OCI-LY3 (cell line): ENCODE measurements around the gene ZMAT5.

Source experiments
- H2AFZ ChIP-seq: fragments of 200-600, 300-600 bp; shearing (Covaris generic); 2 replicates; pipeline ENCODE4 v1.6.0; 2014; ENCODE audit warnings: antibody characterized with exemption, low read depth, low read length
- H3K27ac ChIP-seq: fragments of 200-600, 300-600 bp; sonication (generic); 2 replicates; pipeline ENCODE4 v1.5.1; 2014; ENCODE audit warnings: mild to moderate bottlenecking, low read length, moderate library complexity, mixed read lengths
- H3K27me3 ChIP-seq: fragments of 200-600, 300-600 bp; sonication (generic); 2 replicates; pipeline ENCODE4 v1.6.1; 2014; ENCODE audit warnings: low read depth, low read length, mixed read lengths
- H3K36me3 ChIP-seq: fragments of 200-600, 300-600 bp; sonication (generic); replicated peaks from 2 replicates; pipeline ENCODE3; 2014; ENCODE audit warnings: low read depth, low read length, mixed read lengths
- H3K4me1 ChIP-seq: fragments of 300-600, 200-600 bp; sonication (generic); 2 replicates; pipeline ENCODE4 v1.6.1; 2014; ENCODE audit warnings: low read length, mixed read lengths
- H3K4me2 ChIP-seq: fragments of 200-600, 300-600 bp; sonication (generic); 2 replicates; pipeline ENCODE4 v1.6.1; 2014; ENCODE audit warnings: low read length, mixed read lengths
- H3K4me3 ChIP-seq: fragments of 300-600, 200-600 bp; sonication (generic); 2 replicates; pipeline ENCODE4 v1.5.1; 2014; ENCODE audit warnings: antibody characterized with exemption, mild to moderate bottlenecking, low read length, moderate library complexity
- H3K79me2 ChIP-seq: fragments of 300-600, 200-600 bp; shearing (Covaris generic); 2 replicates; pipeline ENCODE4 v1.6.1; 2014; ENCODE audit warnings: mild to moderate bottlenecking, low read length, mixed read lengths
- H3K9ac ChIP-seq: fragments of 300-600, 200-600 bp; shearing (Covaris generic); 2 replicates; pipeline ENCODE4 v1.6.0; 2014; ENCODE audit warnings: mild to moderate bottlenecking, low read length, moderate library complexity
- H3K9me3 ChIP-seq: fragments of 200-600, 300-600 bp; shearing (Covaris generic); 2 replicates; pipeline ENCODE4 v1.6.1; 2014; ENCODE audit warnings: low read length, mixed read lengths; ENCODE audit not compliant: insufficient read depth
- H4K20me1 ChIP-seq: fragments of 200-600, 300-600 bp; sonication (generic); 2 replicates; pipeline ENCODE4 v1.6.1; 2016; ENCODE audit warnings: low read length, mixed read lengths; ENCODE audit not compliant: insufficient read depth
- EZH2phosphoT487 ChIP-seq: fragments of 200-600 bp; shearing (Covaris generic); IDR thresholded peaks from 2 replicates; pipeline ENCODE4 v1.6.1; 2018; ENCODE audit warnings: antibody characterized with exemption, mixed run types, low read depth
- TF ChIP-seq, protein P1 (sequence below): fragments of 200-600, 300-600 bp; sonication (generic); IDR thresholded peaks from 2 replicates; pipeline ENCODE4 v1.5.1; 2014; ENCODE audit warnings: antibody characterized with exemption, low read length, low read depth

The ZMAT5 gene

DNA sequence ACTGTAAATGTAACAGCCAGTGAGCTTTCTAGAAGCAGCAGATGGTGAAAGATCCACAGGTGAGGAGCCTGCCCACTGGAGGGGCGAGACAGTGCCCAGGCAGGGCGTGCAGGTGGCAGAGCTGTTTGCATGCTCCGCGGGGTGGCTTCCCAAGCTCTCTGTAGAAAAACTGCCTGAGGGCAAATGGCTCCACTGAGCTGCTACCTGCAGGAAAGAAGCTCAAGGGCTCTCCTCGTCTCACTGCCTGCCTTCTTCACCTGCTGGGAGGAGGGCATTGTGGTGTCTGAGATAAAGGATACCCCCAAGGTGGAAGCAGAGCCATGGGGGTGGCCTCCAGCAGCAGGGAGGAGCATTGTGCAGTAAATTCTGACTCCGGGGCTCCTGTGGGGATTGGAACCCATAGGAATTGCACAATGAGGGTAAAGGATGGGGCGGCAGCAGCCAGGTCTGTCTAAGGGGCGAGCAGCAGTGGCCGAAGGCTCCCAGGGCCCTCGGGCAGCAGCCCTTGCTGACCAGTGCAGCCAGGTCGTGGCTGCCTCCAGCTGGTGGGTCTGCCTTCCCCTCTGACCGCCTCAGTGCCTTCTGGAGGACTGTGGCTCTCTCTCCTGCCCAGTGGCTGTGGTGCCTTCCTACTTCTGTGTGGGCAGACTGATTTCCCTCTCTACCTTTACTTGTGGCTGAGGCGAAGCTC lies 75.0 kb downstream of the ZMAT5 start:
- H3K9ac ChIP-seq, result no peak overlapping the region
- H3K4me2 ChIP-seq, result no peak overlapping the region
- no peaks in the 10 kb centered on the region for H3K27me3 ChIP-seq
- no peaks in the 10 kb centered on the region for H3K79me2 ChIP-seq
- no peak overlapping the region for H2AFZ ChIP-seq
- TF ChIP-seq EZH2phosphoT487, result no peak
- TF ChIP-seq, protein P1, sequence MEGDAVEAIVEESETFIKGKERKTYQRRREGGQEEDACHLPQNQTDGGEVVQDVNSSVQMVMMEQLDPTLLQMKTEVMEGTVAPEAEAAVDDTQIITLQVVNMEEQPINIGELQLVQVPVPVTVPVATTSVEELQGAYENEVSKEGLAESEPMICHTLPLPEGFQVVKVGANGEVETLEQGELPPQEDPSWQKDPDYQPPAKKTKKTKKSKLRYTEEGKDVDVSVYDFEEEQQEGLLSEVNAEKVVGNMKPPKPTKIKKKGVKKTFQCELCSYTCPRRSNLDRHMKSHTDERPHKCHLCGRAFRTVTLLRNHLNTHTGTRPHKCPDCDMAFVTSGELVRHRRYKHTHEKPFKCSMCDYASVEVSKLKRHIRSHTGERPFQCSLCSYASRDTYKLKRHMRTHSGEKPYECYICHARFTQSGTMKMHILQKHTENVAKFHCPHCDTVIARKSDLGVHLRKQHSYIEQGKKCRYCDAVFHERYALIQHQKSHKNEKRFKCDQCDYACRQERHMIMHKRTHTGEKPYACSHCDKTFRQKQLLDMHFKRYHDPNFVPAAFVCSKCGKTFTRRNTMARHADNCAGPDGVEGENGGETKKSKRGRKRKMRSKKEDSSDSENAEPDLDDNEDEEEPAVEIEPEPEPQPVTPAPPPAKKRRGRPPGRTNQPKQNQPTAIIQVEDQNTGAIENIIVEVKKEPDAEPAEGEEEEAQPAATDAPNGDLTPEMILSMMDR, result no peak
- H3K4me1 ChIP-seq, result no peaks in the 10 kb centered on the region
- H3K36me3 ChIP-seq, result peaks cover 5% of the 10 kb centered on the region
- H3K27ac ChIP-seq, result no peak overlapping the region
- no peaks in the 10 kb centered on the region for H3K9me3 ChIP-seq
- no peak overlapping the region for H3K4me3 ChIP-seq
- peaks cover 6% of the 10 kb centered on the region; the same call in 1 of the 2 replicates for H4K20me1 ChIP-seq

DNA sequence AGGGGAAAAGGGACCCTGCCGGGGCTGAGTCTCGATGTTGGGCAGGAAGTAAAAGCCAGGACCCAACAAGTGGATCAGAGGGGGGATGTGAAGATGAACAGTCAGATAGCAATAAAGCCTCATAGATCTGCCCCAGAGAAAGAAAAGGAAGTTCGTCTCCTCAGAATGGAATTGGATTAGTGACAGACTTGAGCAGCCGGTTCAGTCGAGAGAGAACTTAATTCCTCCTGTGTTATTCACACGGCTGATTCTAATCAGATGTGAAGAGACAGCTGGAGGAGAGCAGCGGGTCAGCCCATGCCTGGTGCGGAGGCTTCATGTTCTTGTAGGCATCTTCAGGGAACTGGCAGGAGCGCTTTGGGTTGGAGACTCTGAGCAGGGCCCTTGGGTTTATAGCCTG lies 76.3 kb downstream of the ZMAT5 start:
- Histone ChIP-seq H3K9ac (no peak overlapping the region), H3K4me3 (no peak overlapping the region), H3K79me2 (no peaks in the 10 kb centered on the region), H3K4me1 (no peaks in the 10 kb centered on the region), H2AFZ (no peak overlapping the region), H3K27me3 (no peaks in the 10 kb centered on the region), H3K4me2 (no peak overlapping the region), H3K36me3 (peaks cover 8% of the 10 kb centered on the region), H3K9me3 (no peaks in the 10 kb centered on the region), H4K20me1 (peaks cover 6% of the 10 kb centered on the region; the same call in 1 of the 2 replicates), H3K27ac (no peak overlapping the region)
- TF ChIP-seq, protein P1, result no peak
- TF ChIP-seq EZH2phosphoT487, result no peak

DNA sequence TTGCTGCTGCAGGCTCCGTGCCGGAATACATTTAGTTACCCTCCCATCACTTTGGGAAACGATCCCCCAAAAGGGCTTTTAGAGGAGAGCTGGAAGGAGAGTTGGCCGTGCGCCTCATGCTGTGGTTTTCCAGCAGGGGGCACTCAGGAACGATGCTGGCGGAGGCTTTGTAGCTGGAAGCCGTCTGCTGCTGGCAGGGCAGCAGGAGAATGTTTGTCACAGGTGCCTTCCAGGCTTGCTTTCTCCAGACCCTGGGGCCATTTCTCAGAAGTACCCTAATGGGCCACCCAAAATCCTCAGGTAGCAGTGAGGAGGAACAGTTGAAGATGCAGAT lies 77.0 kb downstream of the ZMAT5 start:
- peaks cover 6% of the 10 kb centered on the region; the same call in 1 of the 2 replicates for H4K20me1 ChIP-seq
- no peaks in the 10 kb centered on the region for H3K4me1 ChIP-seq
- H3K9me3 ChIP-seq, result no peaks in the 10 kb centered on the region
- no peak overlapping the region for H2AFZ ChIP-seq
- H3K27ac ChIP-seq, result no peak overlapping the region
- H3K4me3 ChIP-seq, result no peak overlapping the region
- no peak overlapping the region for H3K9ac ChIP-seq
- TF ChIP-seq, protein P1, result peak; percentile 70
- no peak for TF ChIP-seq EZH2phosphoT487
- no peaks in the 10 kb centered on the region for H3K79me2 ChIP-seq
- H3K27me3 ChIP-seq, result no peaks in the 10 kb centered on the region
- H3K4me2 ChIP-seq, result no peak overlapping the region
- H3K36me3 ChIP-seq, result peaks cover 9% of the 10 kb centered on the region

DNA sequence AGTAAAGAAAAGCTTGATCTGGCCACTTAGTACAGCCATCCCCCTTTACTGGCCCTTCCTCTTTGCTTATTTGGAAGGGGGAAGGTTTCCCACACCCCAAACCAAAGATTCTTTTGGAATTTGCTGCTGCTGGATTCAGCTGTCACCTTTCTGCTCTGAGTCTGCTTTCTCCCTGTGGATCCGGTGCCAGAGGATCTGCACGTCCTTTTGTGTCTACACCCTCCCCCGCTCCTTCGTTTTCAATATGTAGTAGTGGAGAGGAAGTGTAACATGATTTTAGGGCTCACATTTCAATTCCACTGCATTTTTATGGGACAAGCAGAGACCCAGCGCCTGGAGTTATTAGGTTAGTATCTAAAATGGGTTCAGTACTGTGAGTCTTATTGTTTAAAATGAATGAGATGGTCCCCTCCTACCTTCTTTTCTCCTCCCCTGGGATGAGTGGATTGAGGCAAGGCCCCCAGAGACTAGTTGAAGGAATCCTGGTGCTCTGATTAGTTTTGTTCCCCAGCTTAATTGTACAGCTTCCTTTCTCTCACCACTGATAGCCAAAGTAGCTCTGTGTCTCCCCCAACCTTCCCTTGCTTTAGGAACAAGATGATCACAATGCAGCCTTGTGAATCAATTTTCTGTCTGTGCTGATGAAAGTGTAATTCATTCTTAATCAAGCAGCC lies 77.5 kb downstream of the ZMAT5 start:
- H3K9ac ChIP-seq, result no peak overlapping the region

More for the DNA sequence above, 77.5 kb downstream of the ZMAT5 start:
- Histone ChIP-seq H2AFZ (no peak overlapping the region), H3K36me3 (peaks cover 12% of the 10 kb centered on the region), H3K27me3 (no peaks in the 10 kb centered on the region), H3K4me3 (no peak overlapping the region), H4K20me1 (peaks cover 9% of the 10 kb centered on the region; the same call in 1 of the 2 replicates), H3K4me2 (no peak overlapping the region), H3K79me2 (no peaks in the 10 kb centered on the region), H3K4me1 (no peaks in the 10 kb centered on the region), H3K27ac (no peak overlapping the region), H3K9me3 (no peaks in the 10 kb centered on the region)
- TF ChIP-seq, protein P1, result no peak
- TF ChIP-seq EZH2phosphoT487, result no peak
